K562 treated with DMSO at 1 percent for 4 hours (cell line): ENCODE results near the gene SF3A2. TPM values are rescaled to one million over a fixed set of nuclear protein-coding genes. Genes with fewer than 3 reads are reported as not detected.

Experiments used
- total RNA-seq: library from RNA; unstranded; fragments of 300-600 nt; gene quantifications from 2 replicates; pipeline ENCODE4 v1.2.3, GENCODE V29; 2022; ENCODE audit not compliant: insufficient read depth

The SF3A2 gene
- 91.7 and 92.4 TPM in 2 replicates for total RNA-seq

GRCh38 chr19:2236314-2237050 lies at the start of gene SF3A2, which contains the start of gene PLEKHJ1:
SF3A2 (plus strand) TSS chr19:2236824; CDS start chr19:2243419, 6,595 bp downstream.
PLEKHJ1 (minus strand) TSS chr19:2236329; CDS start chr19:2236248, 81 bp downstream.

GRCh38 chr19:2249010-2249866 lies 12.6 kb downstream of the SF3A2 start, which contains the start of gene AMH:
AMH (plus strand) TSS chr19:2249323; CDS start chr19:2249333, 10 bp downstream.

GRCh38 chr19:2255982-2256685 lies 19.5 kb downstream of the SF3A2 start, which contains the start of gene JSRP1:
JSRP1 (minus strand) TSS chr19:2256417; CDS start chr19:2255314, 1,103 bp downstream.

GRCh38 chr19:2282062-2282861 lies 45.6 kb downstream of the SF3A2 start, which contains the start of gene PEAK3:
PEAK3 (minus strand) TSS chr19:2282175; CDS start chr19:2280931, 1,244 bp downstream.

Other genes with a start within 250 kb of the SF3A2 start
- gene BTBD2, start 221.1 kb upstream of the SF3A2 start, total RNA-seq, result 73.4 and 74.1 TPM in 2 replicates
- 307 and 424 TPM in 2 replicates for gene MKNK2, start 185.6 kb upstream of the SF3A2 start, total RNA-seq
- gene MOB3A, start 140.5 kb upstream of the SF3A2 start, total RNA-seq, result 9.4 and 12.8 TPM in 2 replicates
- gene IZUMO4, start 139.9 kb upstream of the SF3A2 start, total RNA-seq, result 1.6 and 2.1 TPM in 2 replicates
- 105 and 113 TPM in 2 replicates for gene AP3D1, start 85.3 kb upstream of the SF3A2 start, total RNA-seq
- 33.4 and 48.5 TPM in 2 replicates for gene DOT1L, start 72.9 kb upstream of the SF3A2 start, total RNA-seq
- 161 and 165 TPM in 2 replicates for gene PLEKHJ1, start 495 bp upstream of the SF3A2 start, total RNA-seq
- gene AMH, start 12.5 kb downstream of the SF3A2 start, total RNA-seq, result 29.5 and 37.7 TPM in 2 replicates
- not detected in 2 replicates for gene JSRP1, start 19.6 kb downstream of the SF3A2 start, total RNA-seq
- not detected in 2 replicates for gene PEAK3, start 45.4 kb downstream of the SF3A2 start, total RNA-seq
- 0.57 and 1.7 TPM in 2 replicates for gene LINGO3, start 71.3 kb downstream of the SF3A2 start, total RNA-seq
- gene LSM7, start 91.8 kb downstream of the SF3A2 start, total RNA-seq, result 318 and 387 TPM in 2 replicates
- gene SPPL2B, start 91.9 kb downstream of the SF3A2 start, total RNA-seq, result 63.0 and 78.0 TPM in 2 replicates
- gene TMPRSS9, start 123.4 kb downstream of the SF3A2 start, total RNA-seq, result 0.39 and 1.7 TPM in 2 replicates
- gene TIMM13, start 190.8 kb downstream of the SF3A2 start, total RNA-seq, result 57.8 and 67.6 TPM in 2 replicates
- 65.6 and 72.4 TPM in 2 replicates for gene LMNB2, start 220.1 kb downstream of the SF3A2 start, total RNA-seq
- gene GADD45B, start 239.3 kb downstream of the SF3A2 start, total RNA-seq, result 10.9 and 16.1 TPM in 2 replicates